Measurements from ENCODE around the gene UBE3D. TPM values are rescaled to one million over a fixed set of nuclear protein-coding genes. Genes with fewer than 3 reads are reported as not detected.

UBE3D gene
- total RNA-seq, 2 experiments from 2014 or later = 4.1 to 4.2 TPM

- Mint-ChIP-seq H3K27me3 (no peaks in the 10 kb centered on the region), H3K4me1 (ENCODE audit: low read depth) (no peaks in the 10 kb centered on the region), H3K36me3 (ENCODE audit: low read depth) (no peaks in the 10 kb centered on the region), H3K4me3 (no peak overlapping the region), H3K9me3 (no peaks in the 10 kb centered on the region), H3K27ac (no peak overlapping the region)
- no peak overlapping the region for H3K27ac ChIP-seq (ENCODE audit: low read depth in 1 of 2, low read length in 2 of 2)
- intact Hi-C loops (cut with DNase I, micrococcal nuclease) = no loop called here
- CTCF ChIA-PET = no interaction called here
- no peaks in the 10 kb centered on the region for H3K9me3 ChIP-seq (ENCODE audit: control insufficient read depth in 1 of 2, insufficient read depth in 1 of 2, low read length in 2 of 2)
- no peaks in the 10 kb centered on the region for H3K27me3 ChIP-seq (ENCODE audit: control insufficient read depth in 1 of 2, insufficient read depth in 2 of 2, low read length in 2 of 2)
- POLR2A ChIA-PET = no interaction called here
- H3K4me1 ChIP-seq (ENCODE audit: insufficient read depth, low read length) = no peaks in the 10 kb centered on the region
- ATAC-seq (ENCODE audit: poor library complexity) (no peak), DNase-seq (no peak)
- H3K36me3 ChIP-seq (ENCODE audit: insufficient read depth, low read length) = no peaks in the 10 kb centered on the region
- H3K4me3 ChIP-seq (ENCODE audit: low read length) = no peak overlapping the region
- TF ChIP-seq, protein P1, sequence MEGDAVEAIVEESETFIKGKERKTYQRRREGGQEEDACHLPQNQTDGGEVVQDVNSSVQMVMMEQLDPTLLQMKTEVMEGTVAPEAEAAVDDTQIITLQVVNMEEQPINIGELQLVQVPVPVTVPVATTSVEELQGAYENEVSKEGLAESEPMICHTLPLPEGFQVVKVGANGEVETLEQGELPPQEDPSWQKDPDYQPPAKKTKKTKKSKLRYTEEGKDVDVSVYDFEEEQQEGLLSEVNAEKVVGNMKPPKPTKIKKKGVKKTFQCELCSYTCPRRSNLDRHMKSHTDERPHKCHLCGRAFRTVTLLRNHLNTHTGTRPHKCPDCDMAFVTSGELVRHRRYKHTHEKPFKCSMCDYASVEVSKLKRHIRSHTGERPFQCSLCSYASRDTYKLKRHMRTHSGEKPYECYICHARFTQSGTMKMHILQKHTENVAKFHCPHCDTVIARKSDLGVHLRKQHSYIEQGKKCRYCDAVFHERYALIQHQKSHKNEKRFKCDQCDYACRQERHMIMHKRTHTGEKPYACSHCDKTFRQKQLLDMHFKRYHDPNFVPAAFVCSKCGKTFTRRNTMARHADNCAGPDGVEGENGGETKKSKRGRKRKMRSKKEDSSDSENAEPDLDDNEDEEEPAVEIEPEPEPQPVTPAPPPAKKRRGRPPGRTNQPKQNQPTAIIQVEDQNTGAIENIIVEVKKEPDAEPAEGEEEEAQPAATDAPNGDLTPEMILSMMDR (IDR thresholded peaks at IDR 0.05) = no peak
Observed at GRCh38 chr6:82865461-82865860, 200.2 kb downstream of the UBE3D start.

DNA sequence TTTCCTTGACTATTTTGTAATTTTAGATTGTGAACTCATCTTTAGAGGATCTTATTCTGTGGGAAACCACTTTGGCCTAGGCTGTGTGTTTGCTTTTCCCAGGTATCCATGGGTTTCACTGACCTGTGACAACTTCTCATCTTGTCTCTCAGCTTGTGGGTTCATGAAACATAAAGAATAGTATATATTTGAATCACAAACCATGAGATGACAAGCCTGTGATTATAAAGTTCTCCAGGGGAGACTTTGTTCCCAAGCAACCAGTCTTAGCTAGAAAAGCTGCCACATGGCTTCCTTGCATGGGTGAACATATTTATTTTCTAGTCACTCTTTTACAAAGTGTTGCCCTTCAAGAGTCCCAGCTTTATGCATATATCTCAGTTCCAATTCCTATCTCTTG is 201.9 kb downstream of the UBE3D start:
- no peaks in the 10 kb centered on the region for H3K27me3 Mint-ChIP-seq
- H3K27me3 ChIP-seq (ENCODE audit: control insufficient read depth in 1 of 2, insufficient read depth in 2 of 2, low read length in 2 of 2) = no peaks in the 10 kb centered on the region
- ChIA-PET CTCF (no interaction called here), POLR2A (no interaction called here)
- no peaks in the 10 kb centered on the region for H3K36me3 Mint-ChIP-seq (ENCODE audit: low read depth)
- no peaks in the 10 kb centered on the region for H3K9me3 ChIP-seq (ENCODE audit: control insufficient read depth in 1 of 2, insufficient read depth in 1 of 2, low read length in 2 of 2)
- no peak overlapping the region for H3K27ac Mint-ChIP-seq
- DNase-seq (no peak), ATAC-seq (ENCODE audit: poor library complexity) (no peak)
- intact Hi-C loops (cut with DNase I, micrococcal nuclease) = no loop called here
- TF ChIP-seq, protein P1 (IDR thresholded peaks at IDR 0.05) = no peak
- no peak overlapping the region for H3K27ac ChIP-seq (ENCODE audit: low read depth in 1 of 2, low read length in 2 of 2)
- H3K4me1 Mint-ChIP-seq (ENCODE audit: low read depth) = no peaks in the 10 kb centered on the region
- no peak overlapping the region for H3K4me3 ChIP-seq (ENCODE audit: low read length)
- H3K9me3 Mint-ChIP-seq = no peaks in the 10 kb centered on the region
- H3K36me3 ChIP-seq (ENCODE audit: insufficient read depth, low read length) = no peaks in the 10 kb centered on the region
- no peak overlapping the region for H3K4me3 Mint-ChIP-seq
- no peaks in the 10 kb centered on the region for H3K4me1 ChIP-seq (ENCODE audit: insufficient read depth, low read length)

GRCh38 chr6:82862543-82862942 is 203.1 kb downstream of the UBE3D start:
- CTCF ChIA-PET = no interaction called here
- Histone ChIP-seq H3K9me3 (ENCODE audit: control insufficient read depth in 1 of 2, insufficient read depth in 1 of 2, low read length in 2 of 2) (no peaks in the 10 kb centered on the region), H3K4me1 (ENCODE audit: insufficient read depth, low read length) (no peaks in the 10 kb centered on the region), H3K4me3 (ENCODE audit: low read length) (no peak overlapping the region), H3K36me3 (ENCODE audit: insufficient read depth, low read length) (no peaks in the 10 kb centered on the region), H3K27ac (ENCODE audit: low read depth in 1 of 2, low read length in 2 of 2) (no peak overlapping the region), H3K27me3 (ENCODE audit: control insufficient read depth in 1 of 2, insufficient read depth in 2 of 2, low read length in 2 of 2) (no peaks in the 10 kb centered on the region)
- TF ChIP-seq, protein P1 (IDR thresholded peaks at IDR 0.05) = no peak
- POLR2A ChIA-PET = no interaction called here
- DNase-seq (no peak), ATAC-seq (ENCODE audit: poor library complexity) (no peak)
- H3K27me3 Mint-ChIP-seq = no peaks in the 10 kb centered on the region
- intact Hi-C loops (cut with DNase I, micrococcal nuclease) = no loop called here
- no peaks in the 10 kb centered on the region for H3K9me3 Mint-ChIP-seq
- no peak overlapping the region for H3K27ac Mint-ChIP-seq
- no peaks in the 10 kb centered on the region for H3K4me1 Mint-ChIP-seq (ENCODE audit: low read depth)
- no peak overlapping the region for H3K4me3 Mint-ChIP-seq
- no peaks in the 10 kb centered on the region for H3K36me3 Mint-ChIP-seq (ENCODE audit: low read depth)

Measured in CD4-positive, alpha-beta T cell (primary cell).